Muscle of leg (tissue), 11 donors: ENCODE measurements around the gene ATP2B1. TPM values are rescaled to one million over a fixed set of nuclear protein-coding genes. Genes with fewer than 3 reads are reported as not detected.

Experiments
- DNase-seq: peaks from one replicate; pipeline ENCODE4 v3.0.0; 2013
- H3K27ac ChIP-seq: one replicate; pipeline ENCODE4 v1.5.1; 2013; ENCODE audit warnings: mild to moderate bottlenecking, low read length, control low read depth
- H3K27me3 ChIP-seq: one replicate; pipeline ENCODE4 v1.6.1; 2013; ENCODE audit warnings: low read length; ENCODE audit not compliant: control insufficient read depth, insufficient read depth
- H3K36me3 ChIP-seq: one replicate; pipeline ENCODE4 v1.6.1; 2013; ENCODE audit warnings: low read length; ENCODE audit not compliant: control insufficient read depth, insufficient read depth
- H3K4me1 ChIP-seq: one replicate; pipeline ENCODE4 v1.6.1; 2013; ENCODE audit warnings: low read length; ENCODE audit not compliant: control insufficient read depth, insufficient read depth
- H3K4me3 ChIP-seq: one replicate; pipeline ENCODE4 v1.5.1; 2013; ENCODE audit warnings: low read length, control low read depth
- H3K9me3 ChIP-seq: replicated peaks from 2 replicates; pipeline ENCODE4 v1.6.1; 2013; ENCODE audit warnings: low read depth, low read length; ENCODE audit not compliant: control insufficient read depth
- WGBS: methylation state at CpG from one replicate; pipeline ENCODE4 v1.1.5; 2013; ENCODE audit warnings: missing lambda C conversion rate; ENCODE audit not compliant: insufficient coverage; 5-methylcytosine and 5-hydroxymethylcytosine counted together
- polyA plus RNA-seq, 8 donors: library from polyadenylated mRNA; unstranded; fragments of 120-200 nt; gene quantifications; one replicate each; pipeline versions ENCODE4 v1.2.1 to v1.2.3, GENCODE V29; 2013; ENCODE audit warnings: inconsistent platforms in 1 of 8, low replicate concordance in 1 of 8; ENCODE audit not compliant: insufficient read length in 8 of 8, insufficient read depth in 1 of 8
- total RNA-seq: library from RNA; stranded (reverse); fragments of 120-200 nt; gene quantifications from one replicate; pipeline ENCODE4 v1.2.4, GENCODE V29; 2013

ATP2B1 gene
- total and polyA plus RNA-seq, 9 donors = 59.3 to 112 (median 87.4) TPM

- H3K36me3 ChIP-seq = no peaks in the 10 kb centered on the region
- no peak overlapping the region for H3K4me3 ChIP-seq
- no peaks in the 10 kb centered on the region for H3K9me3 ChIP-seq
- no peaks in the 10 kb centered on the region for H3K4me1 ChIP-seq
- WGBS = 21% methylated on average over 1 of the region's 4 CpGs
- no peak overlapping the region for H3K27ac ChIP-seq
- no peaks in the 10 kb centered on the region for H3K27me3 ChIP-seq
- peak; percentile 13 for DNase-seq
Measured at GRCh38 chr12:89663577-89664357, 44.9 kb downstream of the ATP2B1 start.

- no peak overlapping the region for H3K27ac ChIP-seq
- no peaks in the 10 kb centered on the region for H3K9me3 ChIP-seq
- DNase-seq = peak; percentile 34
- no peaks in the 10 kb centered on the region for H3K4me1 ChIP-seq
- H3K4me3 ChIP-seq = no peak overlapping the region
- no peaks in the 10 kb centered on the region for H3K27me3 ChIP-seq
- no peaks in the 10 kb centered on the region for H3K36me3 ChIP-seq
Measured at GRCh38 chr12:89662623-89663022, 46.0 kb downstream of the ATP2B1 start.

GRCh38 chr12:89661706-89662330 is 46.8 kb downstream of the ATP2B1 start:
- H3K27ac ChIP-seq = no peak overlapping the region
- H3K4me1 ChIP-seq = no peaks in the 10 kb centered on the region
- no peaks in the 10 kb centered on the region for H3K36me3 ChIP-seq
- DNase-seq = peak; percentile 29
- no CpG with 5 or more reads among the region's 4 CpGs for WGBS
- H3K9me3 ChIP-seq = no peaks in the 10 kb centered on the region
- H3K27me3 ChIP-seq = no peaks in the 10 kb centered on the region
- H3K4me3 ChIP-seq = no peak overlapping the region

GRCh38 chr12:89657739-89658138 is 50.9 kb downstream of the ATP2B1 start:
- no CpG with 5 or more reads among the region's 1 CpG for WGBS
- Histone ChIP-seq H3K27me3 (no peaks in the 10 kb centered on the region), H3K36me3 (no peaks in the 10 kb centered on the region), H3K4me1 (no peaks in the 10 kb centered on the region), H3K27ac (no peak overlapping the region), H3K4me3 (no peak overlapping the region), H3K9me3 (no peaks in the 10 kb centered on the region)
- DNase-seq = no peak

GRCh38 chr12:89657066-89657465 is 51.6 kb downstream of the ATP2B1 start:
- no peaks in the 10 kb centered on the region for H3K9me3 ChIP-seq
- no peaks in the 10 kb centered on the region for H3K27me3 ChIP-seq
- no peaks in the 10 kb centered on the region for H3K36me3 ChIP-seq
- H3K4me3 ChIP-seq = no peak overlapping the region
- DNase-seq = no peak
- 85% methylated on average over 2 of the region's 2 CpGs for WGBS
- no peaks in the 10 kb centered on the region for H3K4me1 ChIP-seq
- no peak overlapping the region for H3K27ac ChIP-seq

DNA sequence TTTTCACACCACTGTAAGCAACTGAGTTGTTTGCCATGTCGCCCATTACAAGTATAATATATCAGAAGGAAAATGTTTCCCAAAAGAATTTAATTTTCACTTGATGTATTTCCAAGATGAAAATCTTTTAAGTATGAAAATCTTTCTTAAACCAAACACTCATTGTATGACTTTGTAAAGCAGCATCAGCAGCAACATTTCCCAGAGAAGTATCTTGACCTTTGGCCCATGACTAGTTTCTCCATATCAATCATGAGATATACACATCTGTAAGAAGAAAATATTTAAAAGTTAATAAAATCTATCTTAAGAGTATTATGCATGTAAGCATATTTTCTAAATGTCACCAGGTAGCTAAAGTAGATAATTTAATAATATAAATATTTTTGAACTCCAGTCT is 52.8 kb downstream of the ATP2B1 start:
- no peaks in the 10 kb centered on the region for H3K27me3 ChIP-seq
- no CpG with 5 or more reads among the region's 1 CpG for WGBS
- no peak overlapping the region for H3K4me3 ChIP-seq
- H3K9me3 ChIP-seq = no peaks in the 10 kb centered on the region
- no peaks in the 10 kb centered on the region for H3K36me3 ChIP-seq
- no peaks in the 10 kb centered on the region for H3K4me1 ChIP-seq
- H3K27ac ChIP-seq = no peak overlapping the region
- no peak for DNase-seq

DNA sequence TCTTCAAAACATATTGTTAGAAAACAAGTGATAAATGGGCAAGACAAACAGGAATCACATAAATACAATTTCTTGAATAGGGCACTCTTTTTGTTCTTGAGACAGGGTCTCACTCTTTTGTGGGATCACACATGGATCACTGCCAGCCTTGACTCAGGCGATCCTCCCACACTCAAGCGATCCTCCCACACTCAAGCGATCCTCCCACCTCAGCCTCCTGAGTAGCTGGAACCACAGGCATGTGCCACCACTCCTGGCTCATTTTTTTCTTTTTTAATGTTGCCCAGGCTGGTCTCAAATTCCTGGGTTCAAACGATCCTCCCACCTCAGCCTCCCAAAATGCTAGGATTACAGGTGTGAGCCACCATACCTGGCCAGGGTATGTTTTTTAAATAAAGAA is 57.4 kb downstream of the ATP2B1 start:
- Histone ChIP-seq H3K4me3 (no peak overlapping the region), H3K9me3 (no peaks in the 10 kb centered on the region), H3K36me3 (peaks cover 23% of the 10 kb centered on the region), H3K27me3 (no peaks in the 10 kb centered on the region), H3K4me1 (no peaks in the 10 kb centered on the region), H3K27ac (no peak overlapping the region)
- no peak for DNase-seq
- WGBS = 100% methylated on average over 1 of the region's 4 CpGs

- no peak for DNase-seq
- Histone ChIP-seq H3K9me3 (no peaks in the 10 kb centered on the region), H3K4me1 (no peaks in the 10 kb centered on the region), H3K27ac (no peak overlapping the region), H3K4me3 (no peak overlapping the region), H3K36me3 (peaks cover 23% of the 10 kb centered on the region), H3K27me3 (no peaks in the 10 kb centered on the region)
- no CpG with 5 or more reads among the region's 2 CpGs for WGBS
Measured at GRCh38 chr12:89650239-89650638, 58.4 kb downstream of the ATP2B1 start.

GRCh38 chr12:89649820-89650219 is 58.8 kb downstream of the ATP2B1 start:
- DNase-seq = no peak
- H3K4me1 ChIP-seq = no peaks in the 10 kb centered on the region
- H3K27ac ChIP-seq = no peak overlapping the region
- H3K9me3 ChIP-seq = no peaks in the 10 kb centered on the region
- no CpG with 5 or more reads among the region's 3 CpGs for WGBS
- H3K36me3 ChIP-seq = peaks cover 23% of the 10 kb centered on the region
- no peak overlapping the region for H3K4me3 ChIP-seq
- H3K27me3 ChIP-seq = no peaks in the 10 kb centered on the region

GRCh38 chr12:89649139-89649538 is 59.5 kb downstream of the ATP2B1 start:
- Histone ChIP-seq H3K36me3 (peaks cover 23% of the 10 kb centered on the region), H3K4me3 (no peak overlapping the region), H3K27me3 (no peaks in the 10 kb centered on the region), H3K4me1 (no peaks in the 10 kb centered on the region), H3K9me3 (no peaks in the 10 kb centered on the region), H3K27ac (no peak overlapping the region)
- DNase-seq = no peak
- no CpG with 5 or more reads among the region's 2 CpGs for WGBS
